Endothelial cell of umbilical vein (primary cell): Measurements from ENCODE around the gene KCNJ18. TPM values are rescaled to one million over a fixed set of nuclear protein-coding genes. Genes with fewer than 3 reads are reported as not detected.

Experiments used
- BruUV-seq: library from RNA; stranded (reverse); fragments of 400-500 nt; replicated peaks from 2 replicates; lab custom pipeline; 2021; lab: Mats Ljungman, UMichigan
- CTCF ChIA-PET: fragments of 300-600, 350-600 bp; sonication (Branson Sonifier 250); formaldehyde crosslinking; loops from one replicate; lab custom pipeline; 2021; ENCODE audit warnings: antibody characterized with exemption, inconsistent platforms; lab: Charles Lee
- POLR2A ChIA-PET: fragments of 300-600, 350-600 bp; sonication (Branson Sonifier 250); formaldehyde crosslinking; loops from one replicate; lab custom pipeline; 2021; ENCODE audit warnings: antibody characterized with exemption, inconsistent platforms; lab: Charles Lee
- DNase-seq: peaks from one replicate; pipeline ENCODE4 v3.0.0-alpha.2; 2011; ENCODE audit warnings: low read depth, low spot score
- FAIRE-seq: peaks from 2 replicates; lab custom pipeline; 2011; peaks lifted over from hg19 to GRCh38; lab: Jason Lieb, UNC
- H2AFZ ChIP-seq: 2 replicates; pipeline ENCODE4 v1.6.0; 2012; ENCODE audit warnings: low read depth, low read length, control low read depth, inconsistent platforms
- H3K27ac ChIP-seq: 2 replicates; pipeline ENCODE4 v1.5.1; 2011; ENCODE audit warnings: low read depth, mild to moderate bottlenecking, control low read depth, low read length, moderate library complexity; ENCODE audit not compliant: insufficient read depth
- H3K27me3 ChIP-seq, 2 experiments: 2 replicates each; pipeline versions ENCODE4 v1.6.0 to v1.6.1; 2011; ENCODE audit warnings: low read length in 2 of 2, mixed read lengths in 1 of 2; ENCODE audit not compliant: control insufficient read depth in 2 of 2, insufficient read depth in 2 of 2
- H3K36me3 ChIP-seq, 2 experiments: 2 replicates in 1 of 2; 3 replicates in 1 of 2; pipeline ENCODE4 v1.5.1; 2011; ENCODE audit warnings: low read length in 2 of 2, mild to moderate bottlenecking in 1 of 2, moderate library complexity in 1 of 2; ENCODE audit not compliant: control insufficient read depth in 2 of 2, insufficient read depth in 2 of 2; ENCODE audit errors: extremely low read depth in 1 of 2
- H3K4me1 ChIP-seq: 3 replicates; pipeline ENCODE4 v1.5.1; 2011; ENCODE audit warnings: mild to moderate bottlenecking, low read length; ENCODE audit not compliant: control insufficient read depth, insufficient read depth; ENCODE audit errors: extremely low read depth
- H3K4me2 ChIP-seq: 2 replicates; pipeline ENCODE4 v1.6.1; 2011; ENCODE audit warnings: low read length, control low read depth, mixed read lengths; ENCODE audit not compliant: insufficient read depth
- H3K4me3 ChIP-seq, 3 experiments: fragments of 200-600 bp in 1 of 3; sonication (generic), shearing (Covaris generic) in 1 of 3; replicated peaks in 1 of 3; 2 replicates each; pipeline ENCODE4 v1.5.1; 2011 to 2016; ENCODE audit warnings: control low read depth in 3 of 3, low read length in 3 of 3, mild to moderate bottlenecking in 2 of 3, inconsistent platforms in 1 of 3, low read depth in 1 of 3, moderate library complexity in 1 of 3; ENCODE audit not compliant: insufficient read depth in 1 of 3
- H3K79me2 ChIP-seq: 2 replicates; pipeline ENCODE4 v1.6.0; 2012; ENCODE audit warnings: low read length, inconsistent platforms; ENCODE audit not compliant: control insufficient read depth, insufficient read depth
- H3K9ac ChIP-seq: replicated peaks from 2 replicates; pipeline ENCODE3; 2011; ENCODE audit warnings: low read length, control low read depth; ENCODE audit not compliant: insufficient read depth; ENCODE audit errors: extremely low read depth
- H3K9me1 ChIP-seq: replicated peaks from 3 replicates; pipeline ENCODE4 v1.6.0; 2011; ENCODE audit warnings: mild to moderate bottlenecking, low read length; ENCODE audit not compliant: control insufficient read depth, insufficient read depth; ENCODE audit errors: extremely low read depth
- H3K9me3 ChIP-seq: replicated peaks from 2 replicates; pipeline ENCODE4 v1.5.1; 2012; ENCODE audit warnings: low read length, inconsistent platforms; ENCODE audit not compliant: control insufficient read depth, insufficient read depth
- H4K20me1 ChIP-seq: replicated peaks from 2 replicates; pipeline ENCODE3; 2011; ENCODE audit warnings: mild to moderate bottlenecking, low read length; ENCODE audit not compliant: control insufficient read depth, insufficient read depth; ENCODE audit errors: extremely low read depth
- EZH2 ChIP-seq: IDR thresholded peaks from 2 replicates; pipeline ENCODE4 v1.6.1; 2012; ENCODE audit warnings: borderline replicate concordance, low read depth, mild to moderate bottlenecking, moderate library complexity, low read length, inconsistent platforms; ENCODE audit not compliant: severe bottlenecking
- FOS ChIP-seq: IDR thresholded peaks from 2 replicates; pipeline ENCODE4 v1.6.1; 2011; ENCODE audit warnings: mild to moderate bottlenecking, low read length, moderate library complexity, borderline replicate concordance; ENCODE audit not compliant: insufficient read depth
- GATA2 ChIP-seq: IDR thresholded peaks from 2 replicates; pipeline ENCODE4 v1.7.0; 2011; ENCODE audit warnings: low read depth, mild to moderate bottlenecking, moderate library complexity, mixed read lengths, low read length; ENCODE audit not compliant: insufficient read length, insufficient read depth
- JUN ChIP-seq: IDR thresholded peaks from 2 replicates; pipeline ENCODE4 v1.6.1; 2011; ENCODE audit warnings: borderline replicate concordance, low read depth; ENCODE audit not compliant: insufficient read length, insufficient read depth
- MYC ChIP-seq: IDR thresholded peaks from one replicate; pipeline ENCODE4 v1.6.1; 2011; ENCODE audit warnings: mild to moderate bottlenecking, low read depth, low read length
- POLR2A ChIP-seq: IDR thresholded peaks from 2 replicates; pipeline ENCODE4 v1.6.1; 2012; ENCODE audit warnings: low read depth, mild to moderate bottlenecking, control low read depth, low read length
- POLR2AphosphoS5 ChIP-seq: IDR thresholded peaks from 2 replicates; pipeline ENCODE4 v1.6.1; 2012; ENCODE audit warnings: low read depth, mild to moderate bottlenecking, control low read depth, low read length, moderate library complexity; ENCODE audit not compliant: insufficient read depth
- dilution Hi-C: fragments of 300-500 bp; cut with MboI; formaldehyde crosslinking; loops from one replicate; pipeline ENCODE4 v1.15.0; 2019; ENCODE audit warnings: low sequenced_read_pairs; ENCODE audit not compliant: extremely low pct_ligation_motif_present
- intact Hi-C: fragments of 100-400 bp; cut with micrococcal nuclease; formaldehyde crosslinking; loops from one replicate; pipeline ENCODE4 v1.10.0; 2022
- polyA plus RNA-seq, 4 experiments: library from polyadenylated mRNA; depleted of rRNA in 3 of 4; stranded (reverse) in 3 of 4; unstranded in 1 of 4; fragments of >200 nt; gene quantifications; 2 replicates each; pipeline versions ENCODE4 v1.2.1 to v1.2.3, GENCODE V29; 2011 to 2012; ENCODE audit warnings: missing spikeins in 1 of 4
- total RNA-seq: library from RNA; stranded (reverse); gene quantifications from 2 replicates; pipeline ENCODE4 v1.2.3, GENCODE V29; 2021
- TF ChIP-seq, protein P1 (sequence below): IDR thresholded peaks from 2 replicates; pipeline ENCODE4 v1.6.1; 2011; ENCODE audit not compliant: insufficient read depth, insufficient read length
- TF ChIP-seq, protein P2 (sequence below), 2 donors: IDR thresholded peaks; 1 replicate in 1 of 2; 2 replicates in 1 of 2; pipeline ENCODE4 v1.5.1; 2011; ENCODE audit warnings: low read length in 2 of 2, mild to moderate bottlenecking in 2 of 2, moderate library complexity in 2 of 2, control low read depth in 1 of 2, inconsistent platforms in 1 of 2, low read depth in 1 of 2; ENCODE audit not compliant: insufficient read depth in 1 of 2; ENCODE audit errors: extremely low read depth in 1 of 2

KCNJ18 gene
- total and polyA plus RNA-seq, 2 donors (not counting 3 experiments of a cell fraction or from before 2014, with no cell fraction given) = not detected

DNA sequence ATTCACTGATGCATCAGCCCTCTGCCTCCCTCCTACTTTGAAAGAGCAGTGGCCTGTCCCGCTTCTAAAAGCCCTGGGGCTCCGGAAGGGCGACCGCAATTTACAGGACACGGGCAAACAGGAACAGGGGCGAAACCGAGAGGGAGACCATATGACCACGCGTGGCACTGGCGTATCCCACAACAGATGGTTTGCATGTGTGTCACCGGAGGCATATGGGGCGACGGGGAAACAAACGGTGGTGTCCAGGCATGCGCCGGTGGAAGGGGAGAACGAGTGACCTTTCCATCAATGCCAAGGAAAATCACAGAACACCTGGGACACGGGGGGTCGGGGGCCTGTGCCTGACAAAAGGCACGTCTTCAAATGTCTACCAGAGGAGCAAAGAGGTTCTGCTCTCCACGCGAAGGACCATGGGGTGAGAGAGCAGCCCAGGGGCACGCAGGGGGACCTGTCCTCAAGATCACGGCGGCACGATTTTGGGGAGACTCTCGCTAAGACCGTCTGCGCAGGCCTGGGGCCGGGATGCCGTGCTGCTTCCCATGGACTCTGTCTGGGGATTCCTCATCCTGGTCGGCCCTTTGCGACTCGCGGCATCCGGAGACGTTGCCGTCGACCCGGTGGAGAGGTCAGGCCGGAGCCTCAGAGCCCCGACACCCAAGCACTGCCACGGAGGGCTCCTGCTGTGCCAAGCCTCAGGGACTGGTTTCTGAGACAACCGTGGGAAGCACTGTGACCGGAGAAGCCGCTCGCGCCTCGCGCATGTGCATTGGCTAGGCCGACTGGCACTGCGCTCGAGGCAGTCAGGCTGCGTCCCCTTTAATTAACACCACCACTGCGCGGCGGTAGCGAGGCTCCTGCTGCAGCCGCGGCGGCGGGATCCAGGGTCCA lies 12.8 kb upstream of the KCNJ18 start:
- no peak for DNase-seq
- H3K27ac ChIP-seq = no peak overlapping the region
- H3K9me1 ChIP-seq = no peaks in the 10 kb centered on the region
- H3K79me2 ChIP-seq = no peaks in the 10 kb centered on the region
- peaks cover 17% of the 10 kb centered on the region for H3K9me3 ChIP-seq
- no peaks in the 10 kb centered on the region for H3K36me3 ChIP-seq
- no peak overlapping the region for H3K4me3 ChIP-seq
- no peak overlapping the region for H3K9ac ChIP-seq
- H4K20me1 ChIP-seq = no peaks in the 10 kb centered on the region
- no peak for TF ChIP-seq JUN
- no peak for TF ChIP-seq FOS
- TF ChIP-seq EZH2 = no peak
- TF ChIP-seq POLR2A = no peak
- TF ChIP-seq POLR2AphosphoS5 = no peak
- TF ChIP-seq, protein P1, sequence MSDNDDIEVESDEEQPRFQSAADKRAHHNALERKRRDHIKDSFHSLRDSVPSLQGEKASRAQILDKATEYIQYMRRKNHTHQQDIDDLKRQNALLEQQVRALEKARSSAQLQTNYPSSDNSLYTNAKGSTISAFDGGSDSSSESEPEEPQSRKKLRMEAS = no peak
- TF ChIP-seq GATA2 = no peak
- TF ChIP-seq, protein P2, sequence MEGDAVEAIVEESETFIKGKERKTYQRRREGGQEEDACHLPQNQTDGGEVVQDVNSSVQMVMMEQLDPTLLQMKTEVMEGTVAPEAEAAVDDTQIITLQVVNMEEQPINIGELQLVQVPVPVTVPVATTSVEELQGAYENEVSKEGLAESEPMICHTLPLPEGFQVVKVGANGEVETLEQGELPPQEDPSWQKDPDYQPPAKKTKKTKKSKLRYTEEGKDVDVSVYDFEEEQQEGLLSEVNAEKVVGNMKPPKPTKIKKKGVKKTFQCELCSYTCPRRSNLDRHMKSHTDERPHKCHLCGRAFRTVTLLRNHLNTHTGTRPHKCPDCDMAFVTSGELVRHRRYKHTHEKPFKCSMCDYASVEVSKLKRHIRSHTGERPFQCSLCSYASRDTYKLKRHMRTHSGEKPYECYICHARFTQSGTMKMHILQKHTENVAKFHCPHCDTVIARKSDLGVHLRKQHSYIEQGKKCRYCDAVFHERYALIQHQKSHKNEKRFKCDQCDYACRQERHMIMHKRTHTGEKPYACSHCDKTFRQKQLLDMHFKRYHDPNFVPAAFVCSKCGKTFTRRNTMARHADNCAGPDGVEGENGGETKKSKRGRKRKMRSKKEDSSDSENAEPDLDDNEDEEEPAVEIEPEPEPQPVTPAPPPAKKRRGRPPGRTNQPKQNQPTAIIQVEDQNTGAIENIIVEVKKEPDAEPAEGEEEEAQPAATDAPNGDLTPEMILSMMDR (IDR thresholded peaks at IDR 0.05; ENCODE audit: extremely low read depth in 1 of 2, insufficient read depth in 1 of 2, low read depth in 1 of 2, low read length in 2 of 2) = no peak
- no peak for TF ChIP-seq MYC
- H3K27me3 ChIP-seq = no peaks in the 10 kb centered on the region
- dilution Hi-C loops (no loop called here), intact Hi-C loops (no loop called here)
- no peak overlapping the region for H3K4me2 ChIP-seq
- ChIA-PET CTCF (no interaction called here), POLR2A (no interaction called here)
- H2AFZ ChIP-seq = no peak overlapping the region
- H3K4me1 ChIP-seq = no peaks in the 10 kb centered on the region
- FAIRE-seq = no peak
- BruUV-seq = no TSS peak
